Loucy (cell line): Measurements from ENCODE around the gene DGCR8.

Experiments
- H2AFZ ChIP-seq: fragments of 200-600 bp; sonication (generic); 2 replicates; pipeline ENCODE4 v1.6.0; 2016; ENCODE audit warnings: antibody characterized with exemption, mild to moderate bottlenecking, low read length, moderate library complexity
- H3F3A ChIP-seq: fragments of 200-600 bp; 2 replicates; pipeline ENCODE4 v1.6.0; 2016; ENCODE audit warnings: antibody characterized with exemption, low read depth, mild to moderate bottlenecking
- H3K27me3 ChIP-seq: fragments of 200-600 bp; sonication (generic); 2 replicates; pipeline ENCODE4 v1.6.1; 2014; ENCODE audit warnings: low read length, mild to moderate bottlenecking; ENCODE audit not compliant: insufficient read depth, poor library complexity, severe bottlenecking
- H3K36me3 ChIP-seq: fragments of 200-600 bp; sonication (generic); 2 replicates; pipeline ENCODE4 v1.6.1; 2016; ENCODE audit warnings: low read length; ENCODE audit not compliant: insufficient read depth
- H3K4me1 ChIP-seq: fragments of 200-600 bp; sonication (generic); 2 replicates; pipeline ENCODE4 v1.5.1; 2014; ENCODE audit warnings: low read length, mild to moderate bottlenecking; ENCODE audit not compliant: insufficient read depth, poor library complexity, severe bottlenecking
- H3K4me2 ChIP-seq: fragments of 200-600 bp; sonication (generic); 2 replicates; pipeline ENCODE4 v1.6.0; 2014; ENCODE audit warnings: antibody characterized with exemption, low read length, low read depth, mild to moderate bottlenecking; ENCODE audit not compliant: poor library complexity, severe bottlenecking
- H3K4me3 ChIP-seq: fragments of 200-600 bp; sonication (generic); 2 replicates; pipeline ENCODE4 v1.5.1; 2014; ENCODE audit warnings: low read length, mild to moderate bottlenecking, mixed read lengths; ENCODE audit not compliant: poor library complexity, severe bottlenecking
- H3K79me2 ChIP-seq: fragments of 200-600 bp; sonication (generic); 2 replicates; pipeline ENCODE4 v1.6.1; 2014; ENCODE audit warnings: low read length; ENCODE audit not compliant: insufficient read depth
- H3K9ac ChIP-seq: fragments of 200-600 bp; sonication (generic); 2 replicates; pipeline ENCODE4 v1.6.0; 2014; ENCODE audit warnings: mild to moderate bottlenecking, low read depth, low read length, moderate library complexity; ENCODE audit not compliant: poor library complexity, severe bottlenecking
- H3K9me2 ChIP-seq: fragments of 200-600 bp; sonication (generic); replicated peaks from 2 replicates; pipeline ENCODE4 v1.6.1; 2016; ENCODE audit warnings: low read depth, low read length, mixed read lengths
- H3K9me3 ChIP-seq: fragments of 200-600 bp; sonication (generic); 2 replicates; pipeline ENCODE4 v1.6.1; 2014; ENCODE audit warnings: mild to moderate bottlenecking, antibody characterized with exemption, low read length, low read depth; ENCODE audit not compliant: insufficient read depth
- H4K20me1 ChIP-seq: fragments of 200-600 bp; sonication (generic); 2 replicates; pipeline ENCODE4 v1.6.0; 2014; ENCODE audit warnings: antibody characterized with exemption, low read length, mild to moderate bottlenecking; ENCODE audit not compliant: insufficient read depth, poor library complexity, severe bottlenecking
- CTCF ChIP-seq: fragments of 200-600 bp; sonication (generic); conservative IDR thresholded peaks from 2 replicates; pipeline ENCODE4 v1.5.1; 2014; ENCODE audit warnings: mild to moderate bottlenecking, antibody characterized with exemption, low read length
- EZH2phosphoT487 ChIP-seq: fragments of 200-600 bp; IDR thresholded peaks from 2 replicates; pipeline ENCODE4 v1.6.1; 2018; ENCODE audit warnings: antibody characterized with exemption, mild to moderate bottlenecking, moderate library complexity, borderline replicate concordance

Gene DGCR8

DNA sequence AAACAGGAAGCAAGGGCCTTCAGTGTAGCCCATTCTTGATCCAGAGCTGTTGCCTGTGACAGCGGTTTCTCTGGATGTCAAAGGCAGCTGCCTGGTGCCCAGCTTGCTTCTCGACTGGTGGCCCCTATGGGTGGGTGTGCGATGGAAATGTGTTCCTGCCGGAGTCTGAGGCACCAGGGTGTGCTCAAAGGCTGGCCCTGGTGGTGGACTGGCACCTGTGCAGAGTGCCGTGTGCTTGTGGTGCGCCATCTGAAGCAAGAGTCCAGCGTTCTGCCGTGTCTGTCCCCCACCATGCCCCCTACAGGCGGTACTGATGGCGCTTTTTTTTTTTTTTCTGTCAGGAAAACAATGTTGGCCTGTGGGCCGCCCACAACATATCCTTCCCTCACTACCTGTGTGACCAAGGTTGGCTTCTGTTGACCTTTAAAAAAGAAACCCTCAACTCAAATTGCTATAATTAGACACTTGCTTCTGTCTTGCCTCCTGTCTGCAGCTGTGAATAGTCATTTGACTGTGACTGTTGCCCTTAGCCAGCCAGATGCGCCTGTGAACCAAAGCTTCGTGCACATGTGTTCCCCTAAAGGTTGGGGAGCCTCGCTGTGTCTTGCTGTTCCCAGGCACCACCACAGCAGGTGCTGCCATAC, 31.1 kb downstream of the DGCR8 start:
- no peak overlapping the region for H3K4me3 ChIP-seq
- TF ChIP-seq CTCF = peak; percentile 54
- no peak for TF ChIP-seq EZH2phosphoT487
- H3K4me1 ChIP-seq = peaks cover 11% of the 10 kb centered on the region
- peaks cover 77% of the 10 kb centered on the region; the same call in 1 of the 2 replicates for H3K36me3 ChIP-seq
- H4K20me1 ChIP-seq = peaks cover 10% of the 10 kb centered on the region
- no peaks in the 10 kb centered on the region for H3K9me2 ChIP-seq
- no peaks in the 10 kb centered on the region for H3K9me3 ChIP-seq
- H2AFZ ChIP-seq = no peak overlapping the region
- no peak overlapping the region for H3K9ac ChIP-seq
- peaks cover 31% of the 10 kb centered on the region for H3K79me2 ChIP-seq
- no peaks in the 10 kb centered on the region for H3K27me3 ChIP-seq
- no peak overlapping the region for H3K4me2 ChIP-seq
- no peaks in the 10 kb centered on the region for H3F3A ChIP-seq

- Histone ChIP-seq H3K9ac (no peak overlapping the region), H3K4me2 (no peak overlapping the region), H3F3A (no peaks in the 10 kb centered on the region), H4K20me1 (peaks cover 10% of the 10 kb centered on the region), H3K9me2 (no peaks in the 10 kb centered on the region), H3K79me2 (peaks cover 35% of the 10 kb centered on the region), H3K36me3 (peaks cover 70% of the 10 kb centered on the region; the same call in 1 of the 2 replicates), H3K4me1 (peaks cover 13% of the 10 kb centered on the region), H3K27me3 (no peaks in the 10 kb centered on the region), H2AFZ (no peak overlapping the region), H3K9me3 (no peaks in the 10 kb centered on the region), H3K4me3 (no peak overlapping the region)
- TF ChIP-seq CTCF (no peak), EZH2phosphoT487 (no peak)
Observed at GRCh38 chr22:20111689-20112622, 31.9 kb downstream of the DGCR8 start.

DNA sequence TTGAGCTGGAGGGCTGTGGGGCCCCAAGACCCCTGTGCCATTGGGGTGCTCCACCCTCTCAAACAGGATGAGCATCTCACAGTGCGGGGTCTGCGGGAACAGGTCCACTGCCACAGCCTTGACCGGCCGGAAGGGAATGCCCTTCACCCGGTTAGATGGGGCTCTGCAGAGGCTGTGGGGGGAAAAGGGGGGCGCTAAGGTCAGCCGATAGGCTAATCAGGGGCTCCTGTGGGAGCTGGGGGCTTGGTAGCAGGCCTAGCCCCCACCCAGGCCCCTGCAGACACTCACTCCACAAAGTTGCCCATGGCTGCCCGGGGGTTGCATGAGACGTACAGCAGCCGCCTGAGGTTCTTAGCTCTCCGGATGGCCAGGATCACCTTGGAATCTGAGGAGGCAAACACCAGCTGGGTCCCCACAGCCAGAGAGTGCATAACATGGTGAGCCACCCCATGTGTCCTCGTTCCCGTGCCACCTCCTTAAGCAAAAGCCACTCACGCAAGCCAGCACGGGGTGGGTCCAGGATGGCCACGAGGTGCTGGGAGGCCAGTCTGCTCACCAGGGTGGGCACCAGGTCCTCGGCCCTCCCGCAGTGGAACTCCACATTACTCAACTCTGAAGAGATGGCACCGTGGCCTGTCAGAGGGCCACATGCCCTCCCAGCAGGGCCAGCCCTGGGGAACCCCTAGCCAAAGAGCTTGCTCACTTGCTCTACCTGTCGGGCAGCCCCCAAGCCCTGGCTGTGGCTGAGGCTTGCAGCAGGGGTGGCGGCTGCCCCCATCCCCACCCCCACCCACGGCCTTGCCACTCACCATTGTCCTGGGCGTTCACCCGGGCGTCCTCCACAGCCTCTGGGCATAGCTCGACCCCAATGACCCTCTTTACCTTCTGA, 32.8 kb downstream of the DGCR8 start:
- Histone ChIP-seq H4K20me1 (peaks cover 12% of the 10 kb centered on the region), H3K79me2 (peaks cover 38% of the 10 kb centered on the region), H3K4me3 (no peak overlapping the region), H3K4me2 (no peak overlapping the region), H3K9me3 (no peaks in the 10 kb centered on the region), H2AFZ (no peak overlapping the region), H3F3A (no peaks in the 10 kb centered on the region), H3K9ac (no peak overlapping the region), H3K4me1 (peaks cover 13% of the 10 kb centered on the region), H3K9me2 (no peaks in the 10 kb centered on the region), H3K27me3 (no peaks in the 10 kb centered on the region), H3K36me3 (peaks cover 60% of the 10 kb centered on the region; the same call in 1 of the 2 replicates)
- TF ChIP-seq EZH2phosphoT487 (no peak), CTCF (no peak)
